ENCODE results near the gene ADK.

Gene ADK

DNA sequence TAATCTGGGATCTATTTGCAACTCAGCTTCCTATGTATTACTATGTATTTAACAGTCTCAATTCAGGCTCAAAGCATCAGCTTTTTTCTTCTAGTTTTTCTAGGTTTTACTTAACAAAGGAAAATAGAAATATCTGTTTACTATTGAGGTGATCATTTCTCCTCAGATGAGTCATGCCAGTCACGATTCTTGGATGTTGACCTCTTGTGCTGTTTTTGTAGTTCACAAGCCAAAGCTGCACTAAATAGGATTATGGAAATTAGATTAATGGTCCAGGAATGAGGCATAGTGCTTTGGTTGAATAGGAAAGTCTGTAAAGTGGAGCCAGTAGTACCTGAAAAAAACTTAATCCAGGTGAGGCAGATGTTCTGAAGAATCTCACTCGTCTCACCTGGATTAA lies 477.1 kb downstream of the ADK start:
- DNase-seq: no peak

DNA sequence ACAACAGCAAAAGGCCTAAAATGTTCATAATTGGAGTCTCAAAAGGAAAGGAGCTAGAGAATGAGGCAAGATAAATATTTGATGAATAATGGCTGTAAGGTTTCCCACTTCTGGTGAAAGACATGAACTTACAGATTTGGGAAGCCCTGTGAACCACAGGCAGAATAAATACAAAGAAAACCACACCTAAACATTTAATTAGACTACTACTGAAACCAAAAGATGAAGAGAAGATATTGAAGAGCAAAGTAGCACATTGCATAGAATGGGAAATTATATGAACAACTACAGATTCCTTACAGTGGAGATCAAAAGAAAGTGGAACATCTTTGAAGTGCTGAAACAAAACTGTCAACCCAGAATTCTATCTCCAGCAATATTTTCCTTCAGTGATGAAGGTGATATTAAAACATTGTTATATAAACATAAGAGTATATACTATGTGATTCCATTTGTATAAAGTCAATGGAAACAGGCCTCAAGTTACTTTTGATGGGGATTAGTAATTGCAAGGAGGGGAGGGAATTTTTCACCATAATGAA lies 484.0 kb downstream of the ADK start:
- DNase-seq: no peak

DNA sequence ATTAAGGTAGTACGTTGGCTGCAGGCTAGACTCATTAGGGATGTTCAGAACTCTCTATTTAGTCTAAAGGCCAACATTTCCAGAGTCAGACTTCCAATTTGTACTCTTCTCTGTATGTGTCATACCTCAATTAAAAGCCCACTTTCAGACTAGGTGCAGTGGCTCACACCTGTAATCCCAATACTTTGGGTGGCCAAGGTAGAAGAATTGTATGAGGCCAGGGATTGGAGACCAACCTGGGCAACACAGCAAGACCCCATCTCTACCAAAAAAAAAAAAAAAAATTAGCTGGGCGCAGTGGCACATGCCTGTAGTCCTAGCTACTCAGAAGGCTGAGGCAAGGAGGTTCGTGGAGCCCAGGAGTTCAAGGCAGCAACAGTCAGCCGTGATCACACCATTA lies 484.6 kb downstream of the ADK start:
- no peak for DNase-seq

DNA sequence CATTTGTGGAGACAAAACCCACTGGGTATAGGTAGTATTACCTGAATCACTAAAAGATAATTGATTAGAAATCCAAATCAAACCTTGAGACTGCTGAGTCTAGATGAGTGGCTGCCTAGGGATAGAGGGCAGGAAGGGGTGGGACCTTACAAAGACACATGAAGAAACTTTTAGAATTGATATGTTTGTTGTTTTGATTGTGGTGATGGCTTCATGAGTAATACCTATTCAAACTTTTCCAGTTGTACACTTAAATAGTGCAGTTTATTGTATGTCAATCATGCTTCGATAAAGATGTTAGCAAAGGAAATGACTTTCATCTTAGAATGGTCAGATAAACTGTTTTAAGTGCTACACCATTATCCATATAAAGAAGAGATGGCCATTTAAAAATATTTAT lies 486.7 kb downstream of the ADK start:
- DNase-seq: no peak

DNA sequence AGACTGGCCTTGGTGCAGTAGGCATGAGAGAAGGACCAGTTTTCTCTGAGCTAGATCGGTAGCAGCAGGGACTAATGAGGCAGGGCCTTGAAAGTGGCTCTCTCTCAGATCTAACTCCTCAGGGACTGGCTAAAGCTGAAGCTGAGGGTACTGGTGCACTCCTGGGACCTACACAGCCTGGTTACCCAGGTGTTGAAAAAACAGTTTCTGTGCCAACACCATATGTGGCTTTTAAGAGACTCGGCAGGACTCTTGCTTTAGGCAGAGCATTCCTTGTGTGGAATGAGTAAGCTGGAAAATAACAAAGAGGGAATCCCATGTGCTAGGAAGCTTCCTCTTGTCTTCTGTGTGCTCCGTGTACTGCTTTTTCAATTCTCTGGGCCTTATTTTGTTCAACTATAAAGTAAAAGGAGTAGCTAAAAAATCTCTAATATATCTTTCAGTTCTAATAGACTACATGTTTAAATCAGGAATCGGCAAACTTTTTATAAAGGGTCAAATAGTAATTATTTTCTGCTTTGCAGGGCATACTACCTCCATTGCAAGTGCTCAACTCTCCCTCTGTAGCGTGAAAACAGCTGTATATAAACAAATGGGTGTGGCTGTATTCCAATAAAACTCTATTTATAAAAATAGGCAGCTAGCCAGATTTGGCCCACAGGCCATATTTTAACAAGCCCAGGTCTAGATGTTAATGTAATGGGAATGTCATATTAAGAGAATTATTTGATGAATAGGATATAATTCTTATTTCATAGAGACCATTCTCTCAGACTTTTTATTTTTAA lies 489.3 kb downstream of the ADK start:
- DNase-seq: no peak

DNA sequence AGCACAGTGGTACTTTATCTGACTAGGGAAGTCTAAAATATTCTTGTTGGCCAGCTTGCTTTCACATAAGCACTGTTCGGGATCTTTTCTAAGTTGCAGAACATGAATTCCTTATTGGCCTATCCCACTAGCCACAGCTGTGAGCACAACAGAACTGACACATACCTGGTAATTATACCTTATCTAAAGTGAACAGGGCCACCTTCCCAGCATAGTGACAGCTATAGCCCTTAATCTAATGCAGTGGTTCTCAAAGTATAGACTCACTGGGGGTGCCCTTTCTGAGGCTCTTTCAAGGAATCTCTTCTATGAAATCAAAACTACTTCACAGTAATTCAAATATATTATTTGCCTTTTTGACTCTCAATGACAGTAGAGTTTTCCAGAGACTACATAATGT lies 490.6 kb downstream of the ADK start:
- no peak for DNase-seq

DNA sequence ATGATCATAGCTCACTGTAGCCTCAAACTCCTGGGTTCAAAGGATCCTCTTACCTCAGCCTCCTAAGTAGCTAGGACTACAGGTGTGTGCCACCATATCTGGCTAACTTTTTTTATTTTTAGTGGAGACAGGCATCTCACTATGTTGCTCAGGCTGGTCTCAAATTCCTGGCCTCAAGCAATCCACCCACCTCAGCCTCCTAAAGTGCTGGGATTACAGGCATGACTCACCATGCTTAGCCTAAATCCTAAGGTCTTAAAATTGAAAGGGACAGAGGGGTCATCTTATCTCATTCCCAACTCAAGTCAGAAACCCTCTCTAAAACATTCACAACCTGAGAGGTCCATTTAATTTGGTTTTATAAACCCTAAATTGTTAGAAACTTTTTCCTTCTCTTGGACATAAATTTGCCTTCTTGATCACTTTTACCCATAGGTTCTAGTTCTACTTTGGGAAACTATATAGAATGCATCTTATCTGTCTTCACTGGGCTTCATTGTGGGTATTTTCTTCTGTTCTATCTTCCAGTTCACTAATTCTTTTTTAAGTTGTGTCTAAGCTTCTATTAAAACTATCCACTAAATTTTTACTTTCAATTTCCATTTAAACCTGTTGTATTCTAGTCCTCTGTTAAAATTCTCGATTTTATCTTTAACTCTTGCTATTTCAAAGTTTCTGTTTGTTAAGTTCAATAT lies 492.0 kb downstream of the ADK start:
- DNase-seq: no peak

DNA sequence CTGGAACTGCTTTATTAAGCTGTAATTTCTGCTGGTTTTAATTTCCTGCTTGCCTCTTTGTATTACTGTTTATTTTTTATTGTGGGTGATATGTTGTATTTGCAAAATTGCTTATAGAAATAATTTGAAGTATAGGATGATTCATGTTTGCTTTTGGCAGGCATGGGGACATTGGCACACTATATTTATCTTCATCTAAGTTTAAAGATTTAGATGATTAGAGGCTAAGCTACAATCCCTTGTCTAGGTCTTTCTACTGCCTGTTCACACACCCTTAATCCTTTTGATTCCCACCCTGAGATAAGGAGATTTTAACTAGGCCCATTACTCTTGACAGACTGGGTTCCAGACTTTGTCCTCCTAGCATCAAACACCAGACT lies 492.6 kb downstream of the ADK start:
- no peak for DNase-seq

DNA sequence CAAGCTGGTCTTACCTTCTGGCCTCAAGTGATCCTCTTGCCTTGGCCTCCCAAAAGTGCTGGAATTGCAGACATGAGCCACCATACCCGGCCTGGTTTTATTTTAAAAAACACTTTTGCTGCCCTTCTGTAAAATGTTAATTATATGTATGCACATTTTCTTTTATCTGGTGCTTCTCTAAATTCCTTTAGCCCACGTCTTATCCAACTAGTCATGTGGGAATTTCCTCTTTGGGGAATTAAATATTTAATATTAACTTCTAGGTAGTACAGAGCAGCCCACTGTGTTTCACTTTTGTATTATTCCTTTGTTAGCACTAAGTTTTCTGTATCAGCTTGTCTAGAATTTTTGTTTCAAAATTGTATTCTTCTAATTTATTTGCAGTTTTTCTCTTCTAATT lies 493.7 kb downstream of the ADK start:
- DNase-seq: no peak

DNA sequence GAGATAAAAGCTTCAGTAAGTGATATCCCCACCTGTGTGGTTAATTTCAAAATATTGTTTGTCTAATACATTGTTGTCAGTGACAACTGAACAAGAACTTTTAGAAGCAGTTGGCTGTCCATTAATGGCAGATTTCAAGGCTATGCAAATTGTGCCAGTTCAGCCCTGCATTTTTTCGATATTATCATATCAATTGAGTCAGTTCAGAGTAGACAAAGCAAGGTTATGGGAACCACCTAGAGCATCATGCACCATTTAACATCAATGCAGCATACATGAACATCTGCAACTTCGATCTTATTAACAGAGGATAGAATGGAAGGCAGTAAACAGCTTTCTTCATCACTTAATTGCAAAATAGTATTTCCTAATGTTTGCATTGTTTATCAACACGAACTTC lies 494.7 kb downstream of the ADK start:
- DNase-seq: no peak

DNA sequence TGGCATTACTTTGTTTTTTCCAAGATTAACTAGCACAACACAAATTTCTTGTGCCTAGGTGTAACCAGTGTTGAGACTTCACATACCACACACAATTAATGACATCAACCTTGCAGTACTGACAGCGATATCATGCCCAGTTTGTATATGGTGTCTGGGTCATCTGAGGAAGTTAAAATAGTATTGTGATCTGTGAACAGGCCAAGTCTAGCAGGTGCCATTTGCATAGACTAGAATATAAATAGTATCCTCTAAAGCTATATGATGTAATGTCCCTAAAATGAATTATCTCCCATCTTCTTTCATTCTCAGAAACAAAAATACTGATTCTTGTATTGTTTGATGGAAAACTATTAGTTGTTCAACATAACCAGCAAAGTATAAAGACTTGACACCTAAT lies 499.6 kb downstream of the ADK start:
- DNase-seq: no peak

DNA sequence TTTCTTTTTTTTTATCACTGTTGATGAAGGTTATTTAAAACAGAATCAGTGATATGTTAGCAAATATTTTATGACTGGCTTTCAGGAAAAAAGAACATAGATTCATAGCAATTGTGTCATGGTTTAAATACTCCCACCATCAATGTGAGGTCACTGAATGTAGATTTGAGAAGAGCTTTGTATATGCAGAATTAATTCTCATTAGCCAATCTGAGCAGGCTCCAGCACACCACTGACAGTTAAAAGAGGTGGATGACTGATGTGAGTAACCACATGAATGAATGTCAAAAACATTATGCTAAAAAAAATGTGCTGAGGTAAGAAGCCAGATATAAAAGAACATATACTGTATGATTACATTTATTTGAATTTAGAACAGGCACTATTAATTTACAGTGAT lies 500.5 kb downstream of the ADK start:
- DNase-seq: no peak

DNA sequence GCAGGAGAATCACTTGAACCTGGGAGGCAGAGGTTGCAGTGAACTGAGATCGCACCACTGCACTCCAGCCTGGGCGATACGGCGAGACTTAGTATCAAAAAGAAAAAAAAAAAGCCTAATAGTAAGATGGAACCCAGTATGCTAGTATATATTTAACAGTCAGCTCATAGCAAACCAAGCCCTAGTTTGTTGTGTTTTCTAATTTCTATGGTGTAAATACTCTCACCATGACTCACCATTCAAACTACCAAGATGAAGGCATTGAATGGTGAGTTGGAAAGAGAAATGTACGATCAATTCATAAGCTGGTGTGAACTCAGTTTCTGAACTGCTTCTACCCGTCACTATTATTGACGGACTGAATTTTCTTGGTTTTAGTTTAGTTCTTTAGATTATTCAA lies 501.6 kb downstream of the ADK start:
- DNase-seq: no peak

DNA sequence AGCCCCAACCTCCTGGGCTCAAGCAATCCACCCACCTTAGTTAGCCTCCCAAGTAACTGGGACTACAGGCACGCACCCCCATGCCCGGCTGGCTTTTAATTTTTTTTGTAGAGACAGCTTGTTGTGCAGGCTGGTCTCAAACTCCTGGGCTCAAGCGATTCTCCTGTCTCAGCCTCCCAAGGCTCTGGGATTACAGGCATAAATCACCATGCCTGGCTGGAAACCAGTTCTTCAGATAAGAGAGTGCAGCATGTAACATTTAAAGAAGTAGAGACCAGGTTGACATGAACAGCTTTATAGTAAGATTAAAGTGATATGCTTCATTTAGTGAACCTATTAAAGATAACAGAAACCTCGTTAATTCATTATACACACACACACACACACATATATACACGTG lies 507.5 kb downstream of the ADK start:
- DNase-seq: no peak

DNA sequence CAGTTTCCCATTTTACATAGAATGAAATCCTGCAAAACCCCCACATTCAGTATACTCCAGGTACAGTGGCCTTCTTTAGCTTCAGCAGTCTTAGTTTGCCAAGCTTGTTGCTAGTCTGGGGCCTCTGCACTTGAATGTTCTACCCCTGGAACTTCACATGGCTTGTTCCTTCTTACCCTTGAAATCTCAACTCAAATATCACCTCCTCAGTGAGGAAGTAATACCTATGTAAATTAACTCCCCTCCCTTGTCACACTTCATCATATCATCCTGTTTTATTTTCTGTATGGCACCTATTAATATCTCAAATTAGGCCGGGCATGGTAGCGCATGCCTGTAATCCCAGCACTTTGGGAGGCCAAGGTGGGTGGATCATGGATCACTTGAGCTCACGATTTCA lies 511.6 kb downstream of the ADK start:
- DNase-seq: no peak

DNA sequence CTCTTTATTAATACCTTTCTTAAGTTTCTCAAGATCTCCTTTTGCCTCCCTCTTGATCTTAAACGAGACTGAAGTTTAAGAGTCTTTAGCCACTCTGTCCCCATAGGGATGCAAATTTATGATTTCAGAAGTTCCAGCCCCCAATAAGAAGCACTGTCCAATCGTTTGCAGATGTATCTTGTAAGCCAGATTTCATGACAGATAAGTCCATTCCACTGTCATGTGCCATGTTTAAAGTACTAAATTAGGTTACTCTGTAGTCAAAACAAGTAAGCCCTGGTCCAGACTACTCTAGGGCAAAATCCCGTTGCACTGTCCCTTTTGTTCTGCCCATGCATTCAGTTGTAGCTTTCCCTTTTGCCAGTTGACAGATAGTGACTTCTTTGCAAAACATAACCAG lies 518.2 kb downstream of the ADK start:
- DNase-seq: no peak

DNA sequence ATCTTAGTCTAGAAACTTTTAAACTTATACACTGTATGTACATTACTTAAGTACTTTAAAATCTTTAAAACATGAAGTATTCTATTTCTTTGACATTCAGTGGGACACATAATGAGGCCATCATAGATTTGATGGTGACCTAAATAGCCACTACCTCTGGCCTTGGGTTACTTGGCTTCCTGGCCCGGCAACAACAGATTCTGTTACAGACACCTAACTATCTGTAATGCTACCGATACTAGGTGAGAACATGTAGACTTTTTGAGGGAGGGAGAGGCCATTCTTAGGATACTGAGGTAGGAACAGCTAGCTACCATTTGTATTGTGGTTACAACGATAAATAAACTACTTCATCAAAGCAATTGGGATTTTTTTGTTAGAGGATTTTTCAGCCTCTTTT lies 520.7 kb downstream of the ADK start:
- no peak for DNase-seq

DNA sequence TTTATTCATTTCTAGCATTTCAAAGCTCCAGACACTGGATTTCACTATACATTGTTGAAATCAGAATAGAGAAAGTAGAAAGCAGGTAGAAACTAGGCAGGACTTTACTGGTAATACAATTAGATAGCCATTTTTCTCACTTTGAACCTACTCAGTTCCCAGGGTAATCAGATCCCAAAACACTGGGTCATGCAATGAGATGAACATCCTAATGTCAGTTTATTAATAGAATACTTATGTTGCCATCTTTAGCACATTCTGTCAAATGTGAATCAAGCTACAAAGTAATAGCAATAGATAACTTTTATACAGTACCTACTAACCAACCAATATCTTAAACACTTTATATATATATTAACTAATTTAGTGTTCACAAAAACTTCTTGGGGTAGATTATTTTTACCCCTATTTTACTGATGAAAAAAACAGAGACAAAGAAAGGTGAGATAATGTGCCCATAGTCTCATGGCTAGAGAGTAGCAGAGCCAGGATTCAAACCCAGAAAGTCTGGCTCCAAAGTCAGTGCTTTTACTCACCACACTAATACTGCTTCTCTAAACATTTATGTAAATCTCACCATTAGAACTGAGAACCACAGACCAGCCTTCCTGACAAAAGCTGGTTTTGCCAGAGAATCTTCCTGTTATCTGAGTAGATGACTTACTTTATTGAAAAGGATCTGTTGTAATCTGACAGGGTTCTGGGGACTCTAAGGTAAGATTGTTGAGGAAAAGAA lies 521.6 kb downstream of the ADK start:
- no peak for DNase-seq

DNA sequence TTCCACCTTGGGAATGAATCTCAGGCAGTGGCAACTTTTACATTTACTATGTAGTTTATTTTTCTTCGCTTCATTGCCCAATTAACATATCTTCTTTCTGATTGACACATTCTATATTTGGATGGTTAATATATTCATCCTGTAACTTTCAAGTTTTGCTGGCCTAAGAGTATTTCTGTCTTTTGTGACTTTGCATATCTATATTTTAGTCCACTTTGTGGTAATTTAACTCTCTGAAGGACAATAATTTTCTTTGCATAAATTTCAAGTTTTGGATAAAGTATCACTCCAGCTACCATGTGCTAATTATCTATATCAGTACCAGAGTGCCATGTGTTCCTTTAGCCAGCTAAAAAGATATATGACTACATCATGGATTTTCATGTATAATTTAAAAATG lies 523.9 kb downstream of the ADK start:
- DNase-seq: no peak

DNA sequence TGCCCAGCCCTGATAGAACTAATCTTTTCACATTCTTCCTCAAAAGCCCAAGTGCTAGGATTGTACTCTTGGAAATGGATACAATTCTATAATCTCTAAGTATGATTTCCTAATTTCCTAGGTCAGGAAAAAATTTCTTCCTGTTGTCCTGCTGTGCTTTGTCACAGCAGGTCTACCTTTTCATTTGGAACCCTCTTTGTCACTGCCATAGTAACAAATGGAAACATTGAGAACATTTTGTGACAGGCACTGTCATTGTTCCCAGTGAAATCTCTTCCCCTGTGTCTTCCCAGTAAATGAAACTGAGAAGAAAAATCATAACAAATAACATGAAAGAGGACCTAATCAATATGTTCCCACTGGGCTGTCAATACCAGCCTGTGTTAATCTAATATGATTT lies 524.5 kb downstream of the ADK start:
- no peak for DNase-seq

DNA sequence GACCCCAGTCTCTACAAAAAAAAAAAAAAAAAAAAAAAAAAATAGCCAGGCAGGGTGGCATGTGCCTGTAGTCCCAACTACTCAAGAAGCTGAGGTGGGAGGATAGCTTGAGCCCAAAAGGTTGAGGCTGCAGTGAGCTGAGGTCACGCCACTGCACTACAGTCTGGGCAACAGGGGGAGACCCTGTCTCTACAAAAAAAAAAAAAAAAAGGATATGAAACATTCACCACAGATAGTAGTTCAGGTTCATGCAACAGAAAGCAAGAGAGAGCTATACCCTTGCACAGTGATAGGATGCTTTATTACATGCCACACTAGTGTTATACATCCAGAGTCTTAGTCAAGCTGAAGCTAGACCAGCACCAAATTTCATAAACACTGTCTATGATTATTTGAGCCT lies 526.9 kb downstream of the ADK start:
- DNase-seq: no peak

DNA sequence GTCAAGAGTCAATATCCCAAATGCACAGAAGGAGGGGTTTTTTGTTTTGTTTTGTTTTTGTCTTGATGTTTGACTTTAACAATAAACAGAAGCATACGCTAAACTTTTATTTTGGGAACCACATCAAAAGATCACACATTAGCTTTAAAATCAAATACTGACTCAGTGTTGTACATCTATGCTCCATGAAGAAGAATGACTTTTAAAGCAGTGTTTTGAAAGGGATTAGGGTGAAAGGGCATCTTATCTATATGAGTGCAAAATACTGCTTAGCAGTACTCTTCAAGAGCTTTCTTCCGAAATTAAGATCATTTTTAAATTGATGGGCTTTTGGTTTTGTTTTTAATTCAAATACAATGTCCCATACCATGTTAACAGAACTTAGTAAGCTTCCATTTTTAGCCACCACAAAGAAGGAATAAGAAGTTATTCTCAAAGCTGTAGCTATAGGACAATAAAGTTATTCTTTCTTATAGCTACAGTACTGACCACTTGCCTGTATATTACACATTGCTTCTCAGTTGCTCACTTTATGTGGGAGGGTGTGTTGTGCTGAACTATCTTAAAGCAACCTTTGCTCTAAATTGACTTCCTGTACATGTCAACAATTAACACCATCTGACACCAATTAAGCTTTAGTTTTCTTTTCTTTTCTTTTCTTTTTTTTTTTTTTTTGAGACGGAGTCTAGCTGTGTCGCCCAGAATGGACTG lies 531.1 kb downstream of the ADK start:
- DNase-seq: no peak

DNA sequence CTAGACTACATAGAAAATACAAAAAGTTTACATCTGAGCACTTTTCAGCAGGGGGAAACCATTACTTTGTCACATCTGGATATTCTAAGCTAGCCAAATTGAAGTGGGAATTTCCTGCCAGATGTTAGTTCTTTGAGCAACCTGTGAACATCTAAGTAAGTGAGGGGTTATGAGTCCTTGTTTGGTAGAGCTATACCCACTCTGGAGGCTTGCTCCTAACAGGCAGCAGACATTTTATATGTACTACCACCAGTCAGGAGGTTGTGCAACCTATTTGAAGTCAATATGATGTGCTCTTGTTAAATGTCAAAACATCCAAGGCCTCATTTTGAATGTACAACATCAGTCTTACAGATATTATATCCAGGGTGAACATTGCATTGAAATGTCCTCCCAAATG lies 532.0 kb downstream of the ADK start:
- no peak for DNase-seq

All from activated T-cell treated with anti-CD3 and anti-CD28 coated beads, Interleukin-2, amount 50 U/mL, for 48 hours (primary cell).